ENCODE results near the gene SRSF8.

- TF ChIP-seq CTCF (IDR thresholded peaks at IDR 0.05) (no peak), SIN3A (IDR thresholded peaks at IDR 0.05; ENCODE audit: borderline replicate concordance, insufficient read depth, low read depth, low read length) (no peak), POLR2AphosphoS5 (IDR thresholded peaks at IDR 0.05; ENCODE audit: low read depth, low read length) (no peak)
Measured at GRCh38 chr11:95103701-95104100, 37.0 kb downstream of the SRSF8 start.
